GM21723 (cell line): Measurements from ENCODE around the gene FAM222A.

Source experiments
- ATAC-seq: cut with Tn5 transposase; IDR thresholded peaks from one replicate; pipeline ENCODE4 v1.9.1; 2021; ENCODE audit warnings: mild to moderate bottlenecking, moderate library complexity; ENCODE audit not compliant: unreplicated experiment

FAM222A gene

DNA sequence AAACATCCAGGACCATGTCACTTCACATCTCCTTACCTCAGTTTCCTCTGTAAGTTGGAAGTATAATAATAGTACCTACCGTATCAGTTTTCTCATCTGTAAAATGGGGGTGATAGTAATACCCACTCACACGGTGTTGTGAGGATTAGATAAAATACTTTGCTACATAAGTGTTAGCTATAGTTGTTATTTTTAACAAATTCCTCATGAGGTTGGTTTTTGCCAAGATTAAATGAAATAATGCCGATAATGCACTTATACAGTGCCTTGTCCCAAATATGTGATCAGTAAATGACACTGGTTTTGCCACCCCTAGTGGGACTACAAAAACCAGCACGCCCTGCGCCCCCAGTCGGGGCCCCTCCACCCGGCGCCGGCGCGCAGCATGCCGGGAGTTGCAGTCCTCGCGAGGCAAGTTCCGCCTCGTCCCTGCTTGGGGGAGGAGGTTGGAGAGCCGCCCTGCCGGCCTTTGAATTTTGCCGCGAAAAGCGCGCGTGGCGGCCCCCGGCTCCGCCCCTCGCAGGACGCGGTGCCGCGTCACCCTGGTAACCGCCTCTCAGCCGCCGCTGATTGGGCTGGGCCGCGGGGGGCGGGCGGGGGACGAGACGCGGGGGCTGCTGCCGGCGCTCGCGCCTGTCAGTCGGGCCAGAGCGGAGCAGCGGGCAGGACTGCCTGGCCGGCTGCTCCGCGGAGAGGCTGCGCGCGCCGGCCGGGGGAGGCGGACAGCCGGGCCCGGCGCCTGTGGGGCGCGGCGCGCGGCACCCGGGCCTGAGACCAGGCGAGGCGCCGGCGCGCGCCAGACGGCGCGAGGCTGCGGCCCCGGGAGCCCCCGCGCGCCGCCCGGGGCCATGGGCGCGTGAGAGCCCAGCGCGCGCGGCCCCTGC lies at the start of gene FAM222A:
Gene FAM222A (plus strand): TSS at position 639 of the 884 bp plus-strand sequence. CDS start 30,322 bp downstream, outside the sequence.
- peak; percentile 89 for ATAC-seq

DNA sequence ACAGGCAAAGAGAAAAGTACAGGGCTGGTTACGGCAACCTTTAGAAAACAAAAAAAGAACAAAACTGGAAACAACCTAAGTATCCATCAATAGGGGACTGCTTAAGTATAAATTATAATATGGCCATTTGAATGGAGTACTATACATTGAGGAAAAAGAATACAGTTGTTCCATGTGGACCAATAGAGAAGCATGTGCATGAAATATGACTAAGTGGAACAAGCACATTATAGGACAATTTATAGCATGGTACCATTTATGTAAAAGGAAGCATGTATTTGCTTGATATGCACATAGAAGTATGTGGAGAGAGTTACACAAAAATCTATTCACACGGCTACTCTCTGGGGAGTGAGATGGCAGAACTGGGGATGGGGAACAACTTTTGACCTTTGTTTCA lies 49.2 kb upstream of the FAM222A start:
- ATAC-seq, result no peak

DNA sequence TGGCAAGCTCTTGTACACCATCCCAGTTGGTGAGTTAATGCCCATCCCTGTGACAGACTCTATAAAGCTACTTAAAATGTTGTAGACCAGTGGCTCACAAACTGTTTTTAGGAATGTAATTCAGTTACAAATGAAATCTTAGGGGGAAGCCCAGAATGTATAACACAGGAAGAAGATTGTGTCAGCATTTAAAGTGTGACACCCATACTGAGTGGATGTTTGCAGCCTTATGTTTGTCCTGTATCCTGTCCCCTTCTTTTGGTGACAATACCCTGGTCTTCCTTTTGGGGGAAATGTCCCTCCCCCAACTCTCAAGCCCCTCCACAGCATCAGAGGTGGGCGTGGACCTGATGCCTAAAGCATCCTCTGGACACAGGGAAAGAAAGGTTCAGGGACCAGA lies 47.6 kb upstream of the FAM222A start:
- no peak for ATAC-seq

- no peak for ATAC-seq
Measured at GRCh38 chr12:109670731-109671130, 42.9 kb upstream of the FAM222A start.

- no peak for ATAC-seq
Measured at GRCh38 chr12:109671502-109671901, 42.1 kb upstream of the FAM222A start.

DNA sequence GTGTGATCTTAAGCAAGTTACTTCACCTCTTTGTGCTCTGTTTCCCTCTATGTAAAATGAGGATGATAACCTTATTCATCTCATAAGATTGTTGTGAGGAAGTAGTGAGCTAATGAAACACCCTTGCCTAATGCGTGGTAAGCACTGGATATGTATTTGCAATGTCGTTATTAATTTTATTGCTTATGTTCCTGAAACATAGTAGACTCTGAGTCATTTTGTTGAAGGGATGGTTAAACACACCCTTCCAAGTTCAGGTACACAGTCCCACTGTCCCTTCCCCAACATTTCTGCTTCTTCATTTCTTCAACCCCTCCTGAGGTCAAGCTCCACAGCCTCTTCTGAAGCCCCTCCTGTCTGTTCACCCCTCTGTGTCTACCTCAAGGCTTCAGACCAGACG lies 40.2 kb upstream of the FAM222A start:
- ATAC-seq, result no peak

- no peak for ATAC-seq
Measured at GRCh38 chr12:109673884-109674283, 39.7 kb upstream of the FAM222A start.

DNA sequence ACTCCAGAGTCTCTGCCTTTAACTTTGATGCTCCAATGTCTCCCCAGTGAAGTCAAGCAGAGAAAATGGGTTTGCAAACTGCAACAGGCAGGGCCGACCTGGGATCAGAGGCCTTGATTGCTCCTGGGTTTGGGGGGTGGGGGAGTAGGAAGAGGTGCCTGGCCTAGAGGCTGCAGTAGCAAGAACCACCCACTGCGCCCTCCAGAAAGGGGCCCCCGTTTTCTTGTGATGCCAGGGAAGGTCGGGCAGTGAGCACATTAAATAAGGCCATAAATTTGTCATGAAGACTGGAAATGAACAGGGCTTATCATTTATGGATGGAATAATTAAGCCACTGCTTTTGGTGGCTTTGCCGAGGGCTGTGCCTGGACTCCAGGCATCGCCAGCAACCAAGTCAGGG lies 38.2 kb upstream of the FAM222A start:
- no peak for ATAC-seq

DNA sequence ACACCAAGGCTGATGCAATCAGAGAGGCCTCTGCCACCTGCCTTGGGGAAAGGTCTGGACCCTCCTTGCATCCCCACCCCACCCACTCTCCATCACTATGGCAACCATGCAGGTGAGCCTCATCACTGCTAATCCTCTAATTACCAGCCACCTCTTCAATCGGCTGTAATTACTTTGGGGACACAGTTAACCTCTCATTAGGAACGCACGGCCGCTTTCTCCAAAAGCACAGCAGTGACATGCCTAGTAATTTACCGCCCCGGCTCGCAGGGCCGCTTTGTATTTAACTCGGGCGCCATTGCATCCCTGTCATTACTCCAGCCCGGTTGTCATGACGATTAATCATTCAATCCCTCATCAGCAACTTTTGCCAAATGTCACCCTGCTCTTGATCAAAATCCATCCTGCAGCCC lies 36.3 kb upstream of the FAM222A start:
- no peak for ATAC-seq

- ATAC-seq, result no peak
Measured at GRCh38 chr12:109678719-109679118, 34.9 kb upstream of the FAM222A start.

DNA sequence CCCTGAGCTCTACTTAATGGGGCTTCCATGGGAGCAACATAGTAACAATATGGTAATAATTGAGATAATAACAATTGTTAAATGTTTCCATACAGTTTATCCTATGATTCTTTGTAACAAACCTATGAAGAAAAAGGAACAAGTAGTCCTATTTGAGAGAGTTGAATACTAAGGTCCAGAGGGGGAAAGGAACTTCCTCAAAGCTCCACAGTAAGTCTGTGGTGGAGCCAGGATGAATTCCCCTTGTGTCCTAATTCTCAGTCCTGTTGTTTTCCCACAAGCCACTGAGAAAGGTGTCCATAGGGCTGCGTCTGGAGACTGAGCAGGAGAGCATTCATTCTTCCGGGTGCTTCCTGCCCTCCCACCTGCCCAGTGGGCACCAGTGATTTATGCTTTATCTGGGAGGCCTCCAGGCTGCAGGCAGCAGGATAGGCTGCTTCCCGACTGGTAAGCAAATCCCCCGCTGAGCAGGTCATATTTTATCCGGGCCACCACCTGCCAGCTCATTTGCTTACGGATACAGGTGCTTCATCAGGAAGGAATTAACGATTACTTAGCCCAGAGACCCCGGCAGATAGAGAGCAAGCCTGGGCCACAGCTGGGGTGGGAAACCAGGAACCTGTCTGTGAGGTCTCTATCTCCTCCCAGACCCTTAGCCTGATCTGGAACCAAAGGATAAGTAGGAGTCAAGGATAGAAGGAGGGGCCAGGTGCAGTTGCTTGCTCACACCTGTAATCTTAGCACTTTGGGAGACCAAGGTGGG lies 33.9 kb upstream of the FAM222A start:
- ATAC-seq, result no peak

- no peak for ATAC-seq
Measured at GRCh38 chr12:109680264-109681005, 33.2 kb upstream of the FAM222A start.

DNA sequence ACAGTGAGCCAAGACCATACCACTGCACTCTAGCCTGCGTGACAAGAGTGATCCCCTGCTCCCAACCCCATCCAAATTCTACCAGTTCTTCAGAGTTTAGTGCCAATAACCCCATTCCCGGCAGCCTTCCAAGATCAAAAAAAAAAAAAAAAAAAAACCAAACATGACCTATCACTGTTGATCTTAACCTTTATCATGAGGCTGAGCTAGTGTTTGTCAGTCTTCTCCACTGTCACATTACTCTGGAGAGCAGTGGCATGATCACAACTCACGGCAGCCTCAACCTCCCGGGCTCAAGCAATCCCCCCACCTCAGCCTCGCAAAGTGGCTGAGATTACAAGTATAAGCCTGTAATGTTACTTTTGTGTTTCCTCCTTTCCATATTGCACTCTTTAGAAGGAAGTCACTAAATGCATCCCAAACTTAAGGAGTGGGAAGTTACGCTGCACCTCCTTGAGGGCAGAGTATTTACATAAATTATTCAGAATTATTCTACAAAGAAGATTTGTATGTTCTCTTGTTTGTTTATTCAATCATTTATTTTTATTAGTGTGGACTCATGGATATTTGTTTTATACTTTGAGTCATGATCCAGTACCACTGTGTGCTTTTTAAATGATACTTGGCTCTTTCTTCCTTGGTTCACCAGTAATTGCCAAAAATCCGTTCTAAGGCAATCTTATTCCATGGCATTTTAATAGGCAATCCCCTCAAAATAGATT lies 31.5 kb upstream of the FAM222A start:
- ATAC-seq, result no peak

DNA sequence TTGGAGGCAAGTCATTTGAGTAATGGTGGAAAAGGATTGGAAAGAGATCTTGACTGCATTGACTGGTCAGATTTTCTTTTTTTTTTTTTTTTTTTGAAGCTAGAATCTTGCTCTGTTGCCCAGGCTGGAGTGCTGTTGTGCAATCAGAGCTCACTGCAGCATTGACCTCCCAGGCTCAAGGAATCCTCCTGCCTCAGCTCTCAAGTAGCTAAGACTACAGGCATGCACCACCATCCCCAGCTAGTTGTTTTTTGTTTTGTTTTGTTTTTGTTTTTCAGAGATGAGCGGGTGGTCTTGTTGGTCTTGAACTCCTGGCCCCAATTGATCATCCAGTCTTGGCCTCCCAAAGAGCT lies 30.9 kb upstream of the FAM222A start:
- ATAC-seq, result no peak

DNA sequence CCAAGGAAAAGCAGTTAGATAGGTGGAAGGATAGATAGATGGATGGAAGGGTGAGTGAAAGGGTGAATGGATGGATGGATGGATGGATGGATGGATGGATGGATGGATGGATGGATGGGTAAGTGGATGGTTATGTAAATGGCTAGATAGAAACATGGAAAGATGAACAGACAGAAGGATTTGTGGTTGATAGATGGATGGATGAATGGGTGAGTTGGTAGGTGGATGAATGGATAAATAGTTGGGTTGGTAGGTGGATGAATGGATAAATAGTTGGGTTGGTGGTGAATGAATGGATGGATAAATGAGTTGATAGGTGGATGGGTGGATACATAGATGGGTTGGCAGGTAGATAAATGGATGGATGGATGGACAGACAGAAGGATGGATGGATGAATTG lies 30.3 kb upstream of the FAM222A start:
- no peak for ATAC-seq

DNA sequence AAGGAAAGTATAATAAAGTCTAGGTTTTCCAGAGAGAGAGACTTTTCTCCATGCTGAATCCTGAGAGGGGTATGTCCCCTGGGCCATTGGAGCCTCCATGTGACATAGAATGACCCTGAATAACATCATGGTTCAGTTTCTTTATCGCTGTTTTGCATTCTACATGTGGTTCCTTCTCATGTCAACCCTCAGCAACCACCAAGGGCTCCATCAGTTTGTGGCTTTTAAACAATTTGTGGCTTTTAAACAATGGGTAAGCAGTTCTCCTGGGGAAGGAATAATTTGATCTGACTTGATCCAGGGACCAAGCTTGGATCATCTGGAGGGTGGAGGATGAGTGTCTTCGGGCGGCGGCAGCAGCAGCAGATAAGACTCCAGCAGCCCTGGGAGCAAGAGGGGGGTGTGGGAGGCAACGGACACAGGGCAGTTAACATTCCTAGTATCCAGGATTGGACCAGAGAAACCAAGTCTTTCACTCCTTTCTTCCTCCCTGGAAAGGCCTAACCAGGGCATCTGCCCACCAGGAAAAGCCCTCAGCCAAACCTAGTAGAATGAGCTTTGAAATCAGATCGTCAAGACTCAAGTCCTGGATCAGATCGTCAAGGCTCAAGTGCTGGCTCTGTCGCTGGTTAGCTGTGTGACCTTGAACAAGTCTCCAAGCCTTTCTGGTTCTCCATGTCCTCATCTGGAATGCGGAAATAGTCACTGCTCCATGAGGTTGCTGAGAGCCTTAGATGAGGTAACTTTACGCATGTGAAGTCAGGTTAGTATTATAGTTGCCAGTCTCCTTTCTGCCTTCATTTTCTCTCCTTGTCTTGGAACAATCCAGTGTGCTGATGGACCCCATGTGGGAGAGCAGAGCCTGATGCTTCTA lies 27.8 kb upstream of the FAM222A start:
- ATAC-seq, result no peak

DNA sequence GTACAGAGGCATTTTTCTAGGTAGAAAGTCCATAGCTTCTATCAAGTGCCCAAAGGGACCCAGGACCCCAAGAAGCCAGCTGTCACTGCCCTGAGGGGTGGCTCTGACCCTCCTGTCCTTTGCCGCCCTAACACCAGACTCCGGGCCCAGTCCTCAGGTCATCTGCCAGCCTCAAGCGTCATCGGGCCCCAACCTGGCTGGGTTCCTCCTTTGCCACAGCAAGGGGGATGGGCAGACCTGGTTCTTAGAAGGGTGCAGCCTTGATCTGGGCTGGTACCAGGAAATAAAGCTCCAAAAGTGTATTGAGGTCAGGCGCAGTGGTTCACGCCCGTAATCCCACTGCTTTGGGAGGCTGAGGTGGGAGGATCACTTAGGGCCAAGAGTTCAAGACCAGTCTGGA lies 27.1 kb upstream of the FAM222A start:
- no peak for ATAC-seq

DNA sequence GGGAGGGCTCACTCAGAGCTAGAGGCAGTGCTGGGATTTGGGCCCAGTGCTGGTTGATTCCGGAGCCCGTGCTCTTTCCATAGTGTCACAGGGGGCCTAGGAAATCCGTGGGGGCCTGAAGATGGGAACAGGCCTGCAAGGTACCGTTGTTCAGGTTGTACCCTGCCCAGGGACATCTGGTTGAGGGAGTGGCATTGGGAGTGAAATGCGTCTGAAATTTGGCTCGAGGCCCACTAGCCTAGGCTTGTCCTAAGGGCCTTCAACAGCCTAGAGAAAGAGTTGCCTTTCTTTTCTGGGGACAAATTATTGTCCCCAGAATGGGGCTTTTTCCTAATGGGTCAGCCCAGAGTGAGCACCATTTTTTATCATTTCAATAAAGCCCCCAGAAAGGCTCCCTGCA lies 26.4 kb upstream of the FAM222A start:
- ATAC-seq, result no peak

- ATAC-seq, result no peak
Measured at GRCh38 chr12:109689426-109689825, 24.2 kb upstream of the FAM222A start.

DNA sequence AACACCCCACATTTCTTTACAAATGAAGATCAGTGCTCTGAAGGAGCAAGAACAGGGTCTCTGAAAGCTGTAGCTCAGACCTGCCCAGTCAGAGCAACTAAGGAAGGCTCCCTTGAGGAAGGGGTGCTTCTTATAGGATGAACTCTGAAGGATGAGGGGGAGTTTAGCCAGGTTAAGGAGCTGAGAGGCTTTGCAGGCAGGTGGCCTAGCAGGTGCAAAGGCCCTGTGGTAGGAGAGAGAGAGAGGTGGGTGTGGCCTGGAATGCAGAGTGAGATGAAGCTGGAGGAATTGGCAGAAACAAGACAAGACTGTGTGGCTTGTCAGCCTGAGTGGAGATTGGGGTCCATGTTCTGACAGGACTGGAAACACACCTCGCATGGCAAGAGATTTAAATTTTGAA lies 20.5 kb upstream of the FAM222A start:
- ATAC-seq, result no peak
